Measurements from ENCODE around the gene ROCK2.
"Not testable (repeated sequence)": the region's sequence is repeated elsewhere in the genome, so short reads cannot be mapped to it uniquely, and the experiment has no call there.

The ROCK2 gene

GRCh38 chr2:11174222-11174621, 170.2 kb downstream of the ROCK2 start:
- no peak for DNase-seq

GRCh38 chr2:11169333-11169732, 175.1 kb downstream of the ROCK2 start:
- no peak for DNase-seq

GRCh38 chr2:11168488-11168887, 175.9 kb downstream of the ROCK2 start:
- no peak for DNase-seq

- DNase-seq: no peak
These were observed 178.0 kb downstream of the ROCK2 start for GRCh38 chr2:11166476-11166875.

- DNase-seq: not testable (repeated sequence)
These were observed 179.4 kb downstream of the ROCK2 start for GRCh38 chr2:11165046-11165445.

- DNase-seq: no peak
These were observed 180.8 kb downstream of the ROCK2 start for GRCh38 chr2:11163439-11164317.

GRCh38 chr2:11161747-11162146, 182.7 kb downstream of the ROCK2 start:
- no peak for DNase-seq

GRCh38 chr2:11160731-11161455, 183.5 kb downstream of the ROCK2 start:
- no peak for DNase-seq

GRCh38 chr2:11160256-11160655, 184.2 kb downstream of the ROCK2 start:
- DNase-seq: no peak

- no peak for DNase-seq
These were observed 184.8 kb downstream of the ROCK2 start for GRCh38 chr2:11159574-11160170.

GRCh38 chr2:11158916-11159573, 185.4 kb downstream of the ROCK2 start:
- DNase-seq: no peak

GRCh38 chr2:11157731-11158130, 186.7 kb downstream of the ROCK2 start:
- no peak for DNase-seq

- DNase-seq: no peak
These were observed 187.1 kb downstream of the ROCK2 start for GRCh38 chr2:11157296-11157695.

GRCh38 chr2:11156396-11157075, 187.9 kb downstream of the ROCK2 start:
- DNase-seq: no peak

GRCh38 chr2:11155381-11156035, 188.9 kb downstream of the ROCK2 start, which contains the start of gene SLC66A3:
Gene SLC66A3 (plus strand): TSS chr2:11155467. CDS start chr2:11155547, 80 bp downstream.
- no peak for DNase-seq

- peak; percentile 97 for DNase-seq
These were observed 189.5 kb downstream of the ROCK2 start for GRCh38 chr2:11154923-11155380.

- DNase-seq: no peak
These were observed 190.2 kb downstream of the ROCK2 start for GRCh38 chr2:11154016-11154922.

GRCh38 chr2:11152591-11152990, 191.8 kb downstream of the ROCK2 start:
- no peak for DNase-seq

- DNase-seq: no peak
These were observed 197.2 kb downstream of the ROCK2 start for GRCh38 chr2:11147263-11147662.

GRCh38 chr2:11146076-11146475, 198.4 kb downstream of the ROCK2 start:
- no peak for DNase-seq

Data from fibroblast of skin of scalp (primary cell).